SK-N-MC (cell line): Measurements from ENCODE around the gene BRIP1.

Experiments
- EZH2 ChIP-seq: fragments of 200-600 bp; sonication (generic); IDR thresholded peaks from one replicate; pipeline ENCODE4 v1.6.1; 2017; ENCODE audit warnings: antibody characterized with exemption
- POLR2AphosphoS5 ChIP-seq: IDR thresholded peaks from 2 replicates; pipeline ENCODE4 v1.6.1; 2012; ENCODE audit warnings: mild to moderate bottlenecking, low read depth, low read length, borderline replicate concordance

DNA sequence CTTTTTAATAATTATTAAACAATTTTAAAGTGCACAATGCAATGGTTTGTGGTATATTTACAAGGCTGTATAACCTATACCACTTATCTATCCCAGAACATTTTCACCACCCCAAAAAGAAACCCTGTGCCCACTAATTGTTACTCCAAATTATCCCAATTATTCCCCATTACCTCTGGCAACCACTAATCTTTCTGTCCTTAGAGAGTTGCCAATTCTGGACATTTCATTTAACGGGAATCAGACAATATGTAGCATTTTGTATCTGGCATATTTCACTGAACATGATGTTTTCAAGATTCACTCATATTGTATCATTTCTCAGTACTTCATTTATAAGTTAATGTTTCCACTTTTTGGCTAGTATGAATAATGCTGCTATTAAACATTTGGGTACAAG, 169.2 kb downstream of the BRIP1 start:
- TF ChIP-seq POLR2AphosphoS5 (no peak), EZH2 (no peak)
